Measurements from ENCODE around the gene CCR4. TPM values are rescaled to one million over a fixed set of nuclear protein-coding genes. Genes with fewer than 3 reads are reported as not detected.
"Not testable (repeated sequence)": the region's sequence is repeated elsewhere in the genome, so short reads cannot be mapped to it uniquely, and the experiment has no call there.

Gene CCR4
- total RNA-seq, 8 experiments from 2014 or later = 0.05 to 0.19 (median 0.12) TPM; not detected in 4

GRCh38 chr3:32939531-32940284 lies 11.7 kb upstream of the CCR4 start:
- 100% methylated on average over 1 of the region's 40 CpGs; no CpG with 5 or more reads in 8 of the 10 experiments for WGBS, 10 experiments
- in situ Hi-C loops (cut with MboI; ENCODE audit: low pct_unique_long_range_greater_than_20kb in 2 of 9, low sequenced_read_pairs in 9 of 9, unreplicated experiment in 9 of 9) = loop anchor here in 7 of 9 experiments (10.0 to 25.0 kb wide), 3 partner anchors 195 to 205 kb away; no protein-coding TSS in a partner anchor
- not testable (repeated sequence) for H3K4me1 ChIP-seq (replicated peaks in 1 of 2); H3K27ac ChIP-seq; ATAC-seq (replicated peaks in 6 of 8); H3K4me3 ChIP-seq

- Histone ChIP-seq H3K4me3 (no peak overlapping the region), H3K4me1 (replicated peaks in 1 of 2) (no peaks in the 10 kb centered on the region), H3K27ac (no peak overlapping the region)
- no peak for ATAC-seq (replicated peaks in 6 of 8)
- 45 to 100% (median 89%) methylated on average over 2 to 10 of the region's 16 CpGs; no CpG with 5 or more reads in 1 of the 10 experiments for WGBS, 10 experiments
- in situ Hi-C loops (cut with MboI; ENCODE audit: low pct_unique_long_range_greater_than_20kb in 2 of 9, low sequenced_read_pairs in 9 of 9, unreplicated experiment in 9 of 9) = loop anchor here in 2 of 9 experiments (25.0 kb wide), 1 partner anchor 203 kb away; no protein-coding TSS in a partner anchor
Measured at GRCh38 chr3:32940726-32941125, 10.7 kb upstream of the CCR4 start.

GRCh38 chr3:32945136-32945535 lies 6.3 kb upstream of the CCR4 start:
- H3K4me1 ChIP-seq (replicated peaks in 1 of 2) = no peaks in the 10 kb centered on the region
- no peak overlapping the region for H3K4me3 ChIP-seq
- ATAC-seq (replicated peaks in 6 of 8) = no peak
- no peak overlapping the region for H3K27ac ChIP-seq
- WGBS, 10 experiments = 25 to 100% (median 89%) methylated on average over 1 to 3 of the region's 3 CpGs; no CpG with 5 or more reads in 1 of the 10 experiments
- in situ Hi-C loops (cut with MboI; ENCODE audit: low pct_unique_long_range_greater_than_20kb in 2 of 9, low sequenced_read_pairs in 9 of 9, unreplicated experiment in 9 of 9) = loop anchor here in 2 of 9 experiments (25.0 kb wide), 1 partner anchor 208 kb away; no protein-coding TSS in a partner anchor

- WGBS, 10 experiments = 75 to 100% (median 96%) methylated on average over 1 to 7 of the region's 12 CpGs; no CpG with 5 or more reads in 1 of the 10 experiments
- in situ Hi-C loops (cut with MboI; ENCODE audit: low pct_unique_long_range_greater_than_20kb in 2 of 9, low sequenced_read_pairs in 9 of 9, unreplicated experiment in 9 of 9) = loop anchor here in 2 of 9 experiments (25.0 kb wide), 1 partner anchor 208 kb away; no protein-coding TSS in a partner anchor
- H3K4me1 ChIP-seq (replicated peaks in 1 of 2); H3K27ac ChIP-seq; ATAC-seq (replicated peaks in 6 of 8); H3K4me3 ChIP-seq: not testable (repeated sequence)
Measured at GRCh38 chr3:32945598-32945997, 5.8 kb upstream of the CCR4 start.

- WGBS, 10 experiments = 54 to 100% (median 89%) methylated on average over 1 to 4 of the region's 5 CpGs
Measured at GRCh38 chr3:32946973-32947788, 4.3 kb upstream of the CCR4 start.

GRCh38 chr3:32947789-32948238 lies 3.6 kb upstream of the CCR4 start:
- in situ Hi-C loops (cut with MboI; ENCODE audit: low pct_unique_long_range_greater_than_20kb in 2 of 9, low sequenced_read_pairs in 9 of 9, unreplicated experiment in 9 of 9) = loop anchor here in 2 of 9 experiments (25.0 kb wide), 1 partner anchor 211 kb away; no protein-coding TSS in a partner anchor
- 0 to 82% (median 50%) methylated on average over 1 to 6 of the region's 7 CpGs; no CpG with 5 or more reads in 5 of the 10 experiments for WGBS, 10 experiments
- no peak overlapping the region for H3K27ac ChIP-seq
- H3K4me1 ChIP-seq (replicated peaks in 1 of 2) = no peaks in the 10 kb centered on the region
- ATAC-seq (replicated peaks in 6 of 8) = peak; percentile 42 to 99 (median 73)
- H3K4me3 ChIP-seq = no peak overlapping the region

More at GRCh38 chr3:32946973-32947788, 4.3 kb upstream of the CCR4 start:
- H3K4me3 ChIP-seq = no peak overlapping the region
- peak in 2 of 8 experiments; percentile 42 to 61 for ATAC-seq (replicated peaks in 6 of 8)
- in situ Hi-C loops (cut with MboI; ENCODE audit: low pct_unique_long_range_greater_than_20kb in 2 of 9, low sequenced_read_pairs in 9 of 9, unreplicated experiment in 9 of 9) = loop anchor here in 2 of 9 experiments (25.0 kb wide), 1 partner anchor 210 kb away; no protein-coding TSS in a partner anchor
- H3K27ac ChIP-seq = no peak overlapping the region
- H3K4me1 ChIP-seq (replicated peaks in 1 of 2) = no peaks in the 10 kb centered on the region

- no peaks in the 10 kb centered on the region for H3K4me1 ChIP-seq (replicated peaks in 1 of 2)
- no peak overlapping the region for H3K4me3 ChIP-seq
- WGBS, 10 experiments = 27 to 100% (median 83%) methylated on average over 1 to 9 of the region's 10 CpGs; no CpG with 5 or more reads in 1 of the 10 experiments
- in situ Hi-C loops (cut with MboI; ENCODE audit: low pct_unique_long_range_greater_than_20kb in 2 of 9, low sequenced_read_pairs in 9 of 9, unreplicated experiment in 9 of 9) = loop anchor here in 2 of 9 experiments (25.0 kb wide), 1 partner anchor 212 kb away; no protein-coding TSS in a partner anchor
- no peak overlapping the region for H3K27ac ChIP-seq
- no peak for ATAC-seq (replicated peaks in 6 of 8)
Measured at GRCh38 chr3:32948625-32949445, 2.6 kb upstream of the CCR4 start.

- Histone ChIP-seq H3K4me3 (no peak overlapping the region), H3K4me1 (replicated peaks in 1 of 2) (no peaks in the 10 kb centered on the region), H3K27ac (no peak overlapping the region)
- 58 to 100% (median 90%) methylated on average over 1 to 3 of the region's 3 CpGs; no CpG with 5 or more reads in 5 of the 10 experiments for WGBS, 10 experiments
- in situ Hi-C loops (cut with MboI; ENCODE audit: low pct_unique_long_range_greater_than_20kb in 2 of 9, low sequenced_read_pairs in 9 of 9, unreplicated experiment in 9 of 9) = no loop called here
- no peak for ATAC-seq (replicated peaks in 6 of 8)
Measured at GRCh38 chr3:32950516-32950915, 928 bp upstream of the CCR4 start.

- H3K4me1 ChIP-seq (replicated peaks in 1 of 2) = no peaks in the 10 kb centered on the region
- H3K27ac ChIP-seq = no peak overlapping the region
- WGBS, 10 experiments = 39 to 90% (median 71%) methylated on average over 1 to 11 of the region's 11 CpGs
- in situ Hi-C loops (cut with MboI; ENCODE audit: low pct_unique_long_range_greater_than_20kb in 2 of 9, low sequenced_read_pairs in 9 of 9, unreplicated experiment in 9 of 9) = no loop called here
- no peak for ATAC-seq (replicated peaks in 6 of 8)
- no peak overlapping the region for H3K4me3 ChIP-seq
Measured at GRCh38 chr3:32952369-32953077, 1.1 kb downstream of the CCR4 start.

GRCh38 chr3:32954506-32954905 lies 3.1 kb downstream of the CCR4 start:
- in situ Hi-C loops (cut with MboI; ENCODE audit: low pct_unique_long_range_greater_than_20kb in 2 of 9, low sequenced_read_pairs in 9 of 9, unreplicated experiment in 9 of 9) = no loop called here
- no peak overlapping the region for H3K27ac ChIP-seq
- H3K4me3 ChIP-seq = no peak overlapping the region
- WGBS, 10 experiments = 33 to 100% (median 100%) methylated on average over 1 of the region's 1 CpG; no CpG with 5 or more reads in 3 of the 10 experiments
- no peak for ATAC-seq (replicated peaks in 6 of 8)
- no peaks in the 10 kb centered on the region for H3K4me1 ChIP-seq (replicated peaks in 1 of 2)

GRCh38 chr3:32956750-32957570 lies 5.5 kb downstream of the CCR4 start:
- Histone ChIP-seq H3K4me3 (no peak overlapping the region), H3K27ac (no peak overlapping the region), H3K4me1 (replicated peaks in 1 of 2) (no peaks in the 10 kb centered on the region)
- in situ Hi-C loops (cut with MboI; ENCODE audit: low pct_unique_long_range_greater_than_20kb in 2 of 9, low sequenced_read_pairs in 9 of 9, unreplicated experiment in 9 of 9) = no loop called here
- peak in 2 of 8 experiments; percentile 53 to 79 for ATAC-seq (replicated peaks in 6 of 8)
- WGBS, 10 experiments = 30 to 100% (median 81%) methylated on average over 1 to 14 of the region's 14 CpGs
